ENCODE measurements around the gene STK32A. TPM values are rescaled to one million over a fixed set of nuclear protein-coding genes. Genes with fewer than 3 reads are reported as not detected.

STK32A gene
- total and polyA plus RNA-seq, 11 donors, result 0.15 to 1.4 (median 0.30) TPM

- H3K4me3 ChIP-seq, result no peak overlapping the region
- H3K4me1 ChIP-seq, result no peaks in the 10 kb centered on the region
- intact Hi-C loops (cut with DNase I), result no loop called here
- H3K36me3 ChIP-seq, result no peaks in the 10 kb centered on the region
- no peak overlapping the region for H3K27ac ChIP-seq
- H3K9me3 ChIP-seq, result peaks cover 0 to 9% (median 0%) of the 10 kb centered on the region in 12 donors
- H3K27me3 ChIP-seq, result peaks cover 0 to 6% (median 0%) of the 10 kb centered on the region in 9 donors
- TF ChIP-seq CTCF (IDR thresholded peaks at IDR 0.05), result no peak
- no peak for TF ChIP-seq POLR2A (IDR thresholded peaks at IDR 0.05)
- ATAC-seq (no peak), DNase-seq (no peak)
- 66 to 72% (median 68%) methylated on average over 4 of the region's 4 CpGs for WGBS, 4 donors
These were observed 31.6 kb upstream of the STK32A start for GRCh38 chr5:147203213-147203612.

- no peak overlapping the region for H3K4me3 ChIP-seq
- H3K27me3 ChIP-seq, result peaks cover 0 to 6% (median 0%) of the 10 kb centered on the region in 9 donors
- H3K4me1 ChIP-seq, result no peaks in the 10 kb centered on the region
- H3K36me3 ChIP-seq, result no peaks in the 10 kb centered on the region
- WGBS, 4 donors, result 66 to 87% (median 80%) methylated on average over 2 of the region's 2 CpGs
- DNase-seq (no peak), ATAC-seq (no peak)
- intact Hi-C loops (cut with DNase I), result no loop called here
- TF ChIP-seq POLR2A (IDR thresholded peaks at IDR 0.05) (no peak), CTCF (IDR thresholded peaks at IDR 0.05) (no peak)
- no peak overlapping the region for H3K27ac ChIP-seq
- peaks cover 0 to 9% (median 0%) of the 10 kb centered on the region in 12 donors for H3K9me3 ChIP-seq
These were observed 30.2 kb upstream of the STK32A start for GRCh38 chr5:147204576-147204975.

DNA sequence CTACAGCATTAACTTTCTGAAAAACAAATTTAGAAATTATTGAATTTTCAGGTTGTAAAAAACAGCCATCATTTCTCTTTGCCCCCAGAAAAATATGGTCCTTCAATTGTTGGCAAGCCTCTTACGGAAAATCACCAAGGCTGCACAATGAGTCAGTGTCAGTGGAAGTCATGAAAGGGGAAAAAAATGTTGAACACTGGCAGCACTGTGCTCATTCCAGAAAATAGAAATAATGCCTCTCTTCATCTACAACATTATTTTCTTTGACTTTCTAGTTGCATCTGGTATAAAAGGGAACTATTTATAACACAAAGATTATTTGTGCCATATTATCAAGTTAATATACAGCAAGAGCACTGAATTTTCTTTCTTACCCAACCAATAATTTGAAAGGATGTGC, 26.7 kb upstream of the STK32A start:
- DNase-seq (no peak), ATAC-seq (no peak)
- WGBS, 4 donors, result 52 to 69% (median 63%) methylated on average over 1 of the region's 1 CpG
- peaks cover 0 to 9% (median 0%) of the 10 kb centered on the region in 12 donors for H3K9me3 ChIP-seq
- TF ChIP-seq POLR2A (IDR thresholded peaks at IDR 0.05), result no peak
- TF ChIP-seq CTCF (IDR thresholded peaks at IDR 0.05), result no peak
- no peaks in the 10 kb centered on the region for H3K36me3 ChIP-seq
- intact Hi-C loops (cut with DNase I), result no loop called here
- H3K4me3 ChIP-seq, result no peak overlapping the region
- no peak overlapping the region for H3K27ac ChIP-seq
- H3K4me1 ChIP-seq, result no peaks in the 10 kb centered on the region
- no peaks in the 10 kb centered on the region for H3K27me3 ChIP-seq

GRCh38 chr5:147216552-147217154, 18.2 kb upstream of the STK32A start:
- H3K9me3 ChIP-seq, result no peaks in the 10 kb centered on the region
- H3K4me1 ChIP-seq, result no peaks in the 10 kb centered on the region
- 28 to 38% (median 31%) methylated on average over 2 to 9 of the region's 9 CpGs for WGBS, 4 donors
- TF ChIP-seq CTCF (IDR thresholded peaks at IDR 0.05) (no peak), POLR2A (IDR thresholded peaks at IDR 0.05) (no peak)
- no peak overlapping the region for H3K27ac ChIP-seq
- ATAC-seq (no peak), DNase-seq (no peak)
- H3K27me3 ChIP-seq, result peaks cover 0 to 34% (median 0%) of the 10 kb centered on the region in 9 donors
- intact Hi-C loops (cut with DNase I), result no loop called here
- no peak overlapping the region for H3K4me3 ChIP-seq
- no peaks in the 10 kb centered on the region for H3K36me3 ChIP-seq

All from heart left ventricle (tissue), 16 donors.